Measurements from ENCODE around the gene LMLN. TPM values are rescaled to one million over a fixed set of nuclear protein-coding genes. Genes with fewer than 3 reads are reported as not detected.

LMLN gene
- total RNA-seq, 4 donors from 2014 or later, result 2.8 to 7.5 (median 4.1) TPM

DNA sequence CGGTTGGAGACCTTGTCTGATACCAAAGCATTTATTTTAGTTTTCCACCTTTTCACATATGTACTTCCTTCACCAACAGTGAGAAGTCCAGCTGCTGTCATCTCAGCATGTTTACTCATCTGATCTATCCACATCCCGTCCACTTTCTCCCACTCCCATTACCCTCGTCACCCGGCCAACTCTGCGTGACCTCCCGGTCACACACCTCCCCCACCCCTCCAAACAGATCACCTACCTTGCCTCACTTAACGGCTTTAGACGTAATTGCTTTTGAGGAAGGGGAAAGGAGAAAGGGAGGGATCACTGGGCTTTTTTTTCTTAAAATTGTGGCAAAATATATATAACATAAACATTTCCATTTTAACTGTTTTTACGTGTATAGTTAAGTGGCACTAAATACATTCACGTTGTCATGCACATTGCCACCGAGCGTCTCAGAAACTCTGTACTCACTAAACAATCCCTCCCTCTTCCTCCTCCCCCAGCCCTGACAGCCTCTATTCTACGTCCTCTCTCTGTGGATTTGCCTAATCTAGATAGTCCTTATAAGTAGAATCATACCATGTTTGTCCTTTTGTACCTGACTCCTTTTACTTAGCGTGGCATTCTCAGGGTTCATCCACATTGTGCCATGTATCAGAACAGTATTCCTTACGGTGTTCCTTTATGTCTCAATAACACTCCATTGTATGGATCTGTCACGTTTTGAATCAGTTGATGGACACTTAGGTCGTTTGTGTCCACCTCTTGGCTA is 67.2 kb downstream of the LMLN start:
- 81 to 85% methylated on average over 17 of the region's 17 CpGs for WGBS, 2 donors (ENCODE audit: low coverage in 1 of 2)
- H3K4me1 ChIP-seq, result no peaks in the 10 kb centered on the region
- no peaks in the 10 kb centered on the region for H3K27me3 ChIP-seq
- H3K36me3 ChIP-seq, result peaks cover 0 to 37% of the 10 kb centered on the region in 2 donors
- no peak for ATAC-seq
- no peak for TF ChIP-seq EP300 (IDR thresholded peaks at IDR 0.05)
- TF ChIP-seq CTCF (IDR thresholded peaks at IDR 0.05), result no peak
- no peak for TF ChIP-seq POLR2AphosphoS5 (IDR thresholded peaks at IDR 0.05)
- no peak overlapping the region for H3K4me3 ChIP-seq
- no peak overlapping the region for H3K27ac ChIP-seq
- no peaks in the 10 kb centered on the region for H3K9me3 ChIP-seq

DNA sequence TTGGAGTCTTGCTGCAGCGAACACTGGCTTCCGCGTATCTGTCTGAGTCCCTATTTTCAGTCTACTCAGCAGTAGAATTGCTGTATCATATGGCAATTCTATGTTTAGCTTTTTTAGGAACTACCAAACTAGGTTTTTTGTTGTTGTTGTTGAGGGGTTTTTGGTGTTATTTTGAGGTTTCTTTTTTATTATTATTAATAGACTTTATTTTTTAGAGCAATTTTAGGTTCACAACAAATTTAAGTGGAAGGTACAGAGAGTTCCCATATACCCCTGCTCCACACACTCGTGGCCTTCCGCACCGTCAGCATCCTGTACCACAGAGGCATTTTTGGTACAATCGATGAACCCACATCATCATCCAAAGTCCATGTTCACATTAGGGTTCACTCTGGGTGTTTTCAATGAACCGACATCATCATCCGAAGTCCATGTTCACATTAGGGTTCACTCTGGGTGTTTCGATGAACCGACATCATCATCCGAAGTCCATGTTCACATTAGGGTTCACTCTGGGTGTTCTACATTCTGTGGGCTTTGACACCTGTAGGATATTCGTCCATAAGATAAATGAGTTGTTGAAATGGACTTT is 67.9 kb downstream of the LMLN start:
- WGBS, 2 donors (ENCODE audit: low coverage in 1 of 2), result 96 to 97% methylated on average over 13 of the region's 13 CpGs
- no peak for ATAC-seq
- Histone ChIP-seq H3K27me3 (no peaks in the 10 kb centered on the region), H3K4me1 (no peaks in the 10 kb centered on the region), H3K36me3 (peaks cover 0 to 30% of the 10 kb centered on the region in 2 donors), H3K4me3 (no peak overlapping the region), H3K9me3 (no peaks in the 10 kb centered on the region), H3K27ac (no peak overlapping the region)
- TF ChIP-seq POLR2A (IDR thresholded peaks at IDR 0.05) (no peak), POLR2AphosphoS5 (IDR thresholded peaks at IDR 0.05) (no peak), EP300 (IDR thresholded peaks at IDR 0.05) (no peak), CTCF (IDR thresholded peaks at IDR 0.05) (no peak)

DNA sequence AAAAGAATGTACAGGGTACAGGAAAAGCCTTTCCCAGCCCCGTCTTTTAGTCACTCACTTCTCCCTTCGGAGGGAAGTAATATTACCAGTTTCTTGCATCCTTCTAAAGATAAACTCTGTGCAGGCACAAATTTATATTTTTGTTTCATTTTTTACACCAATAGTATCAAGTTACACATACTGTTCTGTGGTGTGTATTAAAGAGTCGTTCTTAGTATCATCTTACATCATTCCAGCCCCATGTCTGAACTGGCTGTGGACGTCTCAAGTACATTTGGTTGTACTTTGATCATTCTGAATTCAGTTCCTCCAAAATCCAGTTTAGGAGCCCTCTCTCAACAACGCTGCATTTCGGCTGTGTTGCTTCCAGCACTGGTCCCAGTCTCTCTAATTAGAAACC is 68.7 kb downstream of the LMLN start:
- no peaks in the 10 kb centered on the region for H3K4me1 ChIP-seq
- TF ChIP-seq EP300 (IDR thresholded peaks at IDR 0.05) (no peak), POLR2AphosphoS5 (IDR thresholded peaks at IDR 0.05) (no peak), POLR2A (IDR thresholded peaks at IDR 0.05) (no peak), CTCF (IDR thresholded peaks at IDR 0.05) (no peak)
- no peaks in the 10 kb centered on the region for H3K9me3 ChIP-seq
- no peaks in the 10 kb centered on the region for H3K27me3 ChIP-seq
- peaks cover 0 to 22% of the 10 kb centered on the region in 2 donors for H3K36me3 ChIP-seq
- H3K4me3 ChIP-seq, result no peak overlapping the region
- no peak overlapping the region for H3K27ac ChIP-seq
- 59 to 68% methylated on average over 4 to 6 of the region's 6 CpGs for WGBS, 2 donors (ENCODE audit: low coverage in 1 of 2)
- no peak for ATAC-seq

DNA sequence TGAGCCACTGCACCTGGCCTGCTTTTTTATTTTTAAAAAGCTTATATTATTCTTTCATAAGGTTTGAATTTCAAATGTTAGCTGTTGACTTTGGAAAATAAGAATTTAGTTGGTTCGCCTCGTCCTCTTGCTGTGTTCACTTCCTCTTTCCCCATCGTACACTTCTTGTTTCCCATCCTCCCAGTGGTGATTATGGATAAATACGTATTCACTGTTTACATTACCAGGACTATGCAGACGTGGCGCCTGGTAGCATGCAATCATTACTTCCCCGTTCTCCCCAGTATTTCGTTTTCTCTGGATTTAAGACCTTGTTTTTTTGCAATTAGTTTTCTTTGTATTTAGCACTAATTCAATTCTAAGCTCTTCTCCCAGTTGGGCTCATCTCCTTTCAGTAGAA is 70.1 kb downstream of the LMLN start:
- WGBS, 2 donors (ENCODE audit: low coverage in 1 of 2), result 88 to 90% methylated on average over 4 to 8 of the region's 8 CpGs
- Histone ChIP-seq H3K4me1 (no peaks in the 10 kb centered on the region), H3K36me3 (peaks cover 0 to 19% of the 10 kb centered on the region in 2 donors), H3K4me3 (no peak overlapping the region), H3K27ac (no peak overlapping the region), H3K27me3 (no peaks in the 10 kb centered on the region), H3K9me3 (no peaks in the 10 kb centered on the region)
- TF ChIP-seq CTCF (IDR thresholded peaks at IDR 0.05), result no peak
- TF ChIP-seq POLR2A (IDR thresholded peaks at IDR 0.05), result no peak
- no peak for TF ChIP-seq POLR2AphosphoS5 (IDR thresholded peaks at IDR 0.05)
- TF ChIP-seq EP300 (IDR thresholded peaks at IDR 0.05), result no peak
- no peak for ATAC-seq

- WGBS, 2 donors (ENCODE audit: low coverage in 1 of 2), result 89 to 100% methylated on average over 1 to 10 of the region's 13 CpGs
- no peak for ATAC-seq
- H3K27me3 ChIP-seq, result no peaks in the 10 kb centered on the region
- peaks cover 0 to 14% of the 10 kb centered on the region in 2 donors for H3K36me3 ChIP-seq
- H3K4me3 ChIP-seq, result no peak overlapping the region
- no peaks in the 10 kb centered on the region for H3K9me3 ChIP-seq
- no peaks in the 10 kb centered on the region for H3K4me1 ChIP-seq
- H3K27ac ChIP-seq, result no peak overlapping the region
- TF ChIP-seq POLR2A (IDR thresholded peaks at IDR 0.05) (no peak), CTCF (IDR thresholded peaks at IDR 0.05) (no peak), EP300 (IDR thresholded peaks at IDR 0.05) (no peak), POLR2AphosphoS5 (IDR thresholded peaks at IDR 0.05) (no peak)
Observed at GRCh38 chr3:198030726-198031125, 70.7 kb downstream of the LMLN start.

Measured in gastroesophageal sphincter (tissue), 4 donors.